K562 (cell line): ENCODE measurements around the gene EMC9. TPM values are rescaled to one million over a fixed set of nuclear protein-coding genes. Genes with fewer than 3 reads are reported as not detected.

ENCODE experiments used
- ATAC-seq: fragments of 200-7000 bp; cut with Tn5 transposase; 3 replicates; pipeline ENCODE4 v1.9.1; 2020; ENCODE audit warnings: moderate library complexity
- BruUV-seq: library from RNA; stranded (reverse); fragments of 400-500 nt; replicated peaks from 2 replicates; lab custom pipeline; 2021; lab: Mats Ljungman, UMichigan
- CTCF ChIA-PET: fragments of 300-600 bp; formaldehyde crosslinking; extraction: SDS; loops from one replicate; lab custom pipeline; 2021; ENCODE audit warnings: low intra/inter-chr PET ratio; lab: Yijun Ruan, JAX
- POLR2A ChIA-PET: fragments of 300-600, 350-650 bp; sonication (Branson Sonifier 250); formaldehyde crosslinking; extraction: SDS; loops from one replicate; lab custom pipeline; 2021; ENCODE audit warnings: antibody characterized with exemption, inconsistent platforms; lab: Yijun Ruan, JAX
- DNase-seq, 4 experiments: peaks; one replicate each; pipeline versions ENCODE4 v3.0.0 to v3.0.0-alpha.2; 2011 to 2018; ENCODE audit warnings: low spot score in 3 of 4, mixed read lengths in 3 of 4; ENCODE audit errors: extremely low read depth in 1 of 4
- FAIRE-seq: peaks from 2 replicates; lab custom pipeline; 2011; peaks lifted over from hg19 to GRCh38; lab: Jason Lieb, UNC
- H2AFZ ChIP-seq: 2 replicates; pipeline ENCODE4 v1.6.0; 2011; ENCODE audit warnings: low read depth, low read length, control low read depth, inconsistent platforms
- H3K27ac ChIP-seq: fragments of 200-600 bp; 3 replicates; pipeline ENCODE4 v1.8.0; 2011; ENCODE audit warnings: low read depth, mild to moderate bottlenecking, control low read depth, inconsistent platforms, low read length, moderate library complexity, mixed read lengths; ENCODE audit errors: extremely low read depth
- H3K27me3 ChIP-seq, 2 experiments: fragments of 300-600 bp in 1 of 2; 2 replicates in 1 of 2; 3 replicates in 1 of 2; pipeline versions ENCODE4 v1.6.0 to v1.8.0; 2011; ENCODE audit warnings: inconsistent platforms in 2 of 2, low read length in 2 of 2, mild to moderate bottlenecking in 1 of 2, mixed read lengths in 1 of 2, moderate library complexity in 1 of 2; ENCODE audit not compliant: control insufficient read depth in 2 of 2, insufficient read depth in 2 of 2
- H3K36me3 ChIP-seq: fragments of 300-600 bp; 3 replicates; pipeline ENCODE4 v1.8.0; 2011; ENCODE audit warnings: mild to moderate bottlenecking, low read length, inconsistent platforms; ENCODE audit not compliant: control insufficient read depth, insufficient read depth
- H3K4me1 ChIP-seq, 2 experiments: fragments of 200-600 bp in 1 of 2; replicated peaks in 1 of 2; 2 replicates in 1 of 2; 3 replicates in 1 of 2; pipeline versions ENCODE4 v1.5.1 to v1.8.0; 2011; ENCODE audit warnings: inconsistent platforms in 2 of 2, low read length in 2 of 2, mild to moderate bottlenecking in 1 of 2, mixed read lengths in 1 of 2, moderate library complexity in 1 of 2; ENCODE audit not compliant: control insufficient read depth in 2 of 2, insufficient read depth in 2 of 2
- H3K4me2 ChIP-seq: 2 replicates; pipeline ENCODE4 v1.6.1; 2011; ENCODE audit warnings: low read length, control low read depth, inconsistent platforms, mixed read lengths; ENCODE audit not compliant: insufficient read depth
- H3K4me3 ChIP-seq: fragments of 200-600 bp; sonication (generic), shearing (Covaris generic); 2 replicates; pipeline ENCODE4 v1.5.1; 2016; ENCODE audit warnings: control low read depth, inconsistent platforms
- H3K79me2 ChIP-seq: fragments of 200-600 bp; 3 replicates; pipeline ENCODE4 v1.8.0; 2011; ENCODE audit warnings: low read length, inconsistent platforms; ENCODE audit not compliant: control insufficient read depth, insufficient read depth
- H3K9ac ChIP-seq, 2 experiments: 2 replicates each; pipeline versions ENCODE4 v1.6.0 to v1.6.1; 2011; ENCODE audit warnings: low read depth in 2 of 2, low read length in 2 of 2, control low read depth in 1 of 2, inconsistent platforms in 1 of 2, mild to moderate bottlenecking in 1 of 2, mixed read lengths in 1 of 2; ENCODE audit not compliant: insufficient read depth in 1 of 2
- H3K9me1 ChIP-seq: one replicate; pipeline ENCODE4 v1.6.0; 2011; ENCODE audit warnings: inconsistent platforms, mild to moderate bottlenecking, low read length, moderate library complexity; ENCODE audit not compliant: control insufficient read depth, insufficient read depth
- H3K9me3 ChIP-seq: replicated peaks from 2 replicates; pipeline ENCODE4 v1.5.1; 2011; ENCODE audit warnings: low read depth, low read length, inconsistent platforms; ENCODE audit not compliant: control insufficient read depth, insufficient read depth
- H4K20me1 ChIP-seq: replicated peaks from 2 replicates; pipeline ENCODE4 v1.6.1; 2011; ENCODE audit warnings: low read length, inconsistent platforms, mixed read lengths; ENCODE audit not compliant: control insufficient read depth, insufficient read depth
- ARID1B ChIP-seq: fragments of 450-650 bp; IDR thresholded peaks from 2 replicates; pipeline ENCODE4 v1.6.1; 2016; ENCODE audit warnings: antibody characterized with exemption, mild to moderate bottlenecking, inconsistent platforms
- CHD1 ChIP-seq: fragments of 200-600 bp; sonication (generic); IDR thresholded peaks from one replicate; pipeline ENCODE4 v1.6.1; 2012; ENCODE audit warnings: mild to moderate bottlenecking, moderate library complexity, low read length, inconsistent platforms
- MIER1 ChIP-seq: fragments of 450-650 bp; IDR thresholded peaks from 2 replicates; pipeline ENCODE4 v1.6.1; 2016; ENCODE audit warnings: antibody characterized with exemption, mild to moderate bottlenecking, low read depth
- RBM34 ChIP-seq: fragments of 200-400 bp; formaldehyde crosslinking; IDR thresholded peaks from 2 replicates; pipeline ENCODE4 v1.6.1; 2018; ENCODE audit warnings: low read length, borderline replicate concordance; ENCODE audit not compliant: insufficient read depth
- TCF7L2 ChIP-seq: fragments of 150-350 bp; IDR thresholded peaks from 2 replicates; pipeline ENCODE4 v1.6.1; 2016; ENCODE audit warnings: low read depth, mild to moderate bottlenecking, low read length, moderate library complexity
- ZNF324 ChIP-seq: fragments of 250-450 bp; sonication (Bioruptor Pico); IDR thresholded peaks from 2 replicates; pipeline ENCODE4 v1.4.0; 2020; ENCODE audit warnings: mild to moderate bottlenecking
- WGBS: fragments of 100-300 bp; shearing (Covaris generic); methylation state at CpG from one replicate; pipeline ENCODE4 v1.1.6; 2016; ENCODE audit warnings: low coverage, mixed read lengths; ENCODE audit not compliant: insufficient coverage; ENCODE audit errors: missing lambda C conversion rate; 5-methylcytosine and 5-hydroxymethylcytosine counted together
- in situ Hi-C: fragments of 300-500 bp; cut with MboI; formaldehyde crosslinking; loops from 4 replicates; pipeline ENCODE4 v1.15.0; 2018; ENCODE audit warnings: inconsistent platforms, mixed read lengths
- intact Hi-C: fragments of 100-400 bp; cut with micrococcal nuclease; formaldehyde crosslinking; loops from 2 replicates; pipeline ENCODE4 v1.14.2; 2022
- polyA plus RNA-seq, 8 experiments: library from polyadenylated mRNA; depleted of rRNA in 4 of 8; stranded (reverse) in 5 of 8; unstranded in 3 of 8; fragments of >200 nt; fragmentation: Nextera tagmentation in 2 of 8; fragmentation: Illumina TruSeq in 1 of 8; extraction: Ambion mirVana in 2 of 8; extraction: Trizol in 1 of 8; gene quantifications; 2 replicates each; pipeline versions ENCODE4 v1.2.1 to v1.2.3, GENCODE V29; 2011 to 2014; ENCODE audit warnings: inconsistent platforms in 1 of 8, missing spikeins in 1 of 8
- total RNA-seq, 7 experiments: library from RNA; depleted of rRNA in 6 of 7; stranded (reverse); fragments of >200 nt in 6 of 7; fragmentation: Illumina TruSeq in 2 of 7; extraction: Trizol in 2 of 7; gene quantifications; 2 replicates each; pipeline versions ENCODE4 v1.2.1 to v1.2.3, GENCODE V29; 2011 to 2021; ENCODE audit warnings: low replicate concordance in 1 of 7

EMC9 gene
- total and polyA plus RNA-seq, 9 of the 15 experiments (the other 6 are each of a cell fraction or from before 2014, with no cell fraction given): 3.1 to 13.2 (median 7.8) TPM

DNA sequence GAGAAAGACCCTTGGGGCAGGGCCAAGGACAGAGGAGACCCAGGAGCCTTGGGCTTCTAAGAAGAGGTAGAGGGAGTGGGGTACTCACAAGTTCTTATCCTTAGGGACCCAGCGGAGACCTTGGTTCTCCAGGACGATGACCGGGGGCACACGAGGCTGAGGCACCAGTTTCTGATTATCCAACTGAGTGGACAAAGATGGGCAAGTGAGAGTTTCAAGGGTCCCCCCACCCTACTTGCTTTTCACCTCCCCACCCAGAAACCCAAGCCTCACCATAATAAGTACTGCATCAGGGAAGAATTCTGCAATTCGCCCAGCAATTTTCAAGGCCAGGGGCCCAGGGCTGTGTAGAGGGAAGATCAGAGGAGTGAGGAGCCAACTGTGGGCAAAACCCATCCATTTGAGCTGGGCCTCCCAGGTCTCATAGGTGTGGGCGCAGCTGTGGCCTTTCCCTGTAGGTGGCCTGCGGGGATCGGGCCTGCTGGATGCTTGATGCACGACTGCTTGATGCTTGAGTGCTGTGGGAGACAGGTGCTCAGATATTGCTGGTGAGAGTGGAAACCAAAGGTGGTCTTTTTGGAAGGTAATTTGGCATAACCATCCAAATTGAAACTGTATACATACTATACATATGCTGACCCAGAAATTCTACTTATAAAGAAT lies 2.0 kb downstream of the EMC9 start:
- Histone ChIP-seq H3K79me2 (peaks cover 25% of the 10 kb centered on the region), H2AFZ (no peak overlapping the region), H3K4me1 (peaks cover 23 to 41% of the 10 kb centered on the region in 2 experiments; a peak in 4 of 5 replicates), H3K4me2 (no peak overlapping the region), H3K9ac (no peak overlapping the region), H3K36me3 (peaks cover 42% of the 10 kb centered on the region), H3K27me3 (no peaks in the 10 kb centered on the region), H3K9me3 (no peaks in the 10 kb centered on the region), H4K20me1 (no peaks in the 10 kb centered on the region; the same call in 1 of the 2 replicates), H3K4me3 (no peak overlapping the region), H3K9me1 (no peaks in the 10 kb centered on the region), H3K27ac (no peak overlapping the region)
- no peak for ATAC-seq
- TF ChIP-seq CHD1 (no peak), TCF7L2 (no peak), ZNF324 (CRISPR knock-in tag) (no peak), ARID1B (no peak), RBM34 (no peak), MIER1 (peak; percentile 62)
- ChIA-PET CTCF (no interaction called here), POLR2A (interaction anchor here (1.1 to 1.5 kb wide), 2 partner anchors 46 to 1045 kb away, joined by 3 to 4 read pairs; partner anchors contain the start of gene PCK2)
- in situ Hi-C loops: no loop called here
- DNase-seq: no peak
- no peak for FAIRE-seq
- BruUV-seq: no TSS peak
- intact Hi-C loops: no loop called here
- 73% methylated on average over 8 of the region's 9 CpGs for WGBS
